Fibroblast of pulmonary artery (primary cell): Measurements from ENCODE around the gene LASP1.

Experiments used
- DNase-seq: peaks from one replicate; pipeline ENCODE4 v3.0.0-alpha.2; 2010; ENCODE audit warnings: low read depth
- H3K4me3 ChIP-seq: replicated peaks from 2 replicates; pipeline ENCODE4 v1.5.1; 2011; ENCODE audit warnings: low read depth, mild to moderate bottlenecking, control low read depth, low read length, moderate library complexity
- CTCF ChIP-seq: IDR thresholded peaks from 2 replicates; pipeline ENCODE4 v1.5.1; 2011; ENCODE audit warnings: mild to moderate bottlenecking, control low read depth, low read length, inconsistent platforms; ENCODE audit errors: missing control alignments

LASP1 gene

GRCh38 chr17:38885728-38886642, 16.1 kb downstream of the LASP1 start:
- no peak for DNase-seq
- H3K4me3 ChIP-seq, result no peak overlapping the region
- TF ChIP-seq CTCF, result no peak

- no peak for DNase-seq
- TF ChIP-seq CTCF, result no peak
- H3K4me3 ChIP-seq, result no peak overlapping the region
Observed at GRCh38 chr17:38886643-38887010, 16.8 kb downstream of the LASP1 start.

GRCh38 chr17:38888842-38889241, 19.0 kb downstream of the LASP1 start:
- DNase-seq, result no peak
- H3K4me3 ChIP-seq, result no peak overlapping the region
- TF ChIP-seq CTCF, result no peak

GRCh38 chr17:38889745-38890409, 20.0 kb downstream of the LASP1 start:
- DNase-seq, result no peak
- no peak for TF ChIP-seq CTCF
- no peak overlapping the region for H3K4me3 ChIP-seq

- no peak for TF ChIP-seq CTCF
- DNase-seq, result no peak
- H3K4me3 ChIP-seq, result no peak overlapping the region
Observed at GRCh38 chr17:38890410-38890746, 20.5 kb downstream of the LASP1 start.

- no peak overlapping the region for H3K4me3 ChIP-seq
- no peak for DNase-seq
- no peak for TF ChIP-seq CTCF
Observed at GRCh38 chr17:38891441-38891840, 21.6 kb downstream of the LASP1 start.

- H3K4me3 ChIP-seq, result no peak overlapping the region
- DNase-seq, result no peak
- no peak for TF ChIP-seq CTCF
Observed at GRCh38 chr17:38892083-38892482, 22.2 kb downstream of the LASP1 start.
